Adrenal gland (tissue), 5 donors: ENCODE measurements around the gene MAPK10.

Source experiments
- CTCF ChIP-seq, 6 experiments: fragments of 450-650 bp in 4 of 6; fragments of 200-600 bp in 2 of 6; sonication (generic) in 1 of 6; IDR thresholded peaks; 1 replicate in 5 of 6; 2 replicates in 1 of 6; pipeline versions ENCODE4 v1.5.1 to v1.8.0; 2016 to 2021; ENCODE audit warnings: antibody characterized with exemption in 6 of 6, mild to moderate bottlenecking in 2 of 6, moderate library complexity in 1 of 6
- POLR2A ChIP-seq, 2 donors: fragments of 450-650 bp; IDR thresholded peaks; one replicate each; pipeline ENCODE4 v1.6.1; 2017; ENCODE audit warnings: antibody characterized with exemption in 2 of 2, mild to moderate bottlenecking in 2 of 2, moderate library complexity in 1 of 2
- donor health status: DM: no; HTN: no; CAD: no.

GRCh38 chr4:86132468-86132867, 227.4 kb downstream of the MAPK10 start:
- TF ChIP-seq CTCF (IDR thresholded peaks at IDR 0.05) (no peak), POLR2A (IDR thresholded peaks at IDR 0.05) (no peak)
